ENCODE data around the gene CST8.

The CST8 gene

DNA sequence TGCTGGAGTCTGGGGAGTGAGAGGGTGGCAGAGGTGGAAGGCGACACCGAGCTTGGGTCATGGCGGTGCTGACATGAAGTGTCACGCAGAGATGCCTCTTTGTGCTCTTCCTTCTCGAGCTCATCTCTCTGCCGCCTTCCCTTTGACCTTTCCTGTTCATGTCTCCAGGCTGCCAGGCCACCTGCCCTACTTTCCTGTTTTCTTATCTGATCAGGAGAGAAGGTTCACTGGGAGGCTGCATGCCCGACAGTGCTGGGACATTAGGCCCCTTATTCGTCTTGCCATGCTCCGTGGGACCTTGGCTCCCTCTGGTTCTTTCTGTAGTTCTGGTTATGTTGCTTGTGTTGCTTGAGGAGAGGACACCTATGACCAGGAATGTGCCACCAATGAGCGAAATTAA is 33.2 kb downstream of the CST8 start:
- no peak for DNase-seq (ENCODE audit: low spot score)

DNA sequence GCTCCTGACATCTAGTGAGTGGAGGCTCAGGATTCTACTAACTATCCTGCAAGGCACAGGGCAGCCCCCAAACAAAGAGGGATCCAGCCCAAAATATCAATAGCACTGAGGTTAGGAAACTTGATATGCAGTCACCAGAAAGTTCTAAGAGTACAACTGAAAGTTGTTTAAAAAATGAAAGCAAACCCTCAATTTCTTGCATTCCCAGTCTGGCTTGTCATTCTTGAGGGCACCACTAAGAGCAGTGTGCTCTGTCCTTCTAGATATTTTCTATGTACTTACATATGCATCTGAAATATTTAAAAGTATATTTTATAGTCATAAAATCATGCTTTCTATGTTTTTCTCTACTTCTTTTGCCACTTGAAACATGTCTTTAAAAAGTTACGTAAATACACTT is 35.9 kb downstream of the CST8 start:
- no peak for DNase-seq (ENCODE audit: low spot score)

DNA sequence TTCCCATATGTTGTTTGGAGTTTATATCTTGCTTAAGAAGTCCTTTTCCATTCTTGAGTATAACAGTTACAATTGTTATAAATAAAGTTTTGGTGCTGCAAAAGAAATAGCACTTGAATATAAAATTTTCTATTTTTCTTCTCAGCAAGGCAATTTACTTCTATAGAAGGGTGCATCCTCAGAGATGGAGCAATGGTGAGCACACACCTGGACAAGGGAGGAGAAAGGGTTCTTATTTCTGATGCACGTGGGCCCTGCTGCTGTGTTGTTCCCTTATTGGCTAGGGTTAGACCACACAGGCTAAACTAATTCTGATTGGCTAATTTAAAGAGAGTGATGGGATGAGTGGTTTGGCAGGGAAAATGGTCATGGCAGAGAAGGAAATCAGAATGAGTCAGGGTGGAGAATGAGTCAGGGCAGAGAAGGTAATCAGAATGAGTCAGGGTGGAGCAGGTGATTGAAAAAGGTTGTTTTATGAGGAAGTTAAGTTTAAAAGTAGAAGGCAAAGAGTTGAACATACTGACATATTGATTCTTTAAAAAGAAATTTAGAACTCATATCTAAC is 38.0 kb downstream of the CST8 start:
- no peak for DNase-seq (ENCODE audit: low spot score)

DNA sequence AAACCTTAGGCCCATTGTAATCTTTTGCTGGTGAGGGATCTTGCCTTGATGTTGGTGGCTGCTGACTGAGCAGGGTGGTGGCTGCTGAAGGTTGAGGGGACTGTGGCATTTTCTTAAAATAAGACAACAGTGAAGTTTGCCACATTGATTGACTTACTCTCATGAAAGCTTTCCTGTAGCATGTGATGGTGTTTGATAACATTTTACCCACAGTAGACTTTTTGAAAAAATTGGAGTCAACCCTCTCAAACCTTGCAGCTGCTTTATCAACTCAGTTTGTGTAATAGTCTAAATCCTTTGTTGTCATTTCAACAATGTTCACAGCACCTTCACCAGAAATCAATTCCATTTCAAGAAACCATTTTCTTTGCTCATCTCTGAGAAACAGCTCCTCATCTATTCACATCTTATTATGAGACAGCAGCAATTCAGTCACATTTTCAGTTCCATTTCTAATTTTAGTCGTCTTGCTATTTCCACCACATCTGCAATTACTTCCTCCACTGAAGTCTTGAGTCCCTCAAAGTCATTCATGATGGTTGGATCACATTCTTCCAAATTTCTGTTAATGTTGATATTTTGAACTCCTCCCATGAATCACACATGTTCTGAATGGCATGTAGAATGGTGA is 40.1 kb downstream of the CST8 start:
- no peak for DNase-seq (ENCODE audit: low spot score)

DNA sequence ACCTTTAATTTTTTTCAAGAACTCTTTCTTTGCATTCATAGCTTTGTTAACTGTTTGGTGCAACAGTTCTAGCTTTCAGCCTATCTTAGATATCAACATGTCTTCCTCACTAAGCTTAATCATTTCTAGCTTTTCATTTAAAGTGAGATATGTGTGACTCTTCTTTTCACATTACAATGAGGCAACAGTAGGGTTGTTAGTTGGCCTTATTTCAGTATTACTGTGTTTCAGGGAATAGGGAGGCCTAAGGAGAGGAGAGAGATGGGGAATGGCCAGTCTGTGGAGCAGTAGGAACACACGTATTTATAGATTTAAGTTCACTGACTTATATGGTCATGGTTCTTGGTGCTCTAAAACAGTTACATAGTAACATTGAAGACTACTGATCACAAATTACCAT is 41.6 kb downstream of the CST8 start:
- DNase-seq (ENCODE audit: low spot score), result no peak

DNA sequence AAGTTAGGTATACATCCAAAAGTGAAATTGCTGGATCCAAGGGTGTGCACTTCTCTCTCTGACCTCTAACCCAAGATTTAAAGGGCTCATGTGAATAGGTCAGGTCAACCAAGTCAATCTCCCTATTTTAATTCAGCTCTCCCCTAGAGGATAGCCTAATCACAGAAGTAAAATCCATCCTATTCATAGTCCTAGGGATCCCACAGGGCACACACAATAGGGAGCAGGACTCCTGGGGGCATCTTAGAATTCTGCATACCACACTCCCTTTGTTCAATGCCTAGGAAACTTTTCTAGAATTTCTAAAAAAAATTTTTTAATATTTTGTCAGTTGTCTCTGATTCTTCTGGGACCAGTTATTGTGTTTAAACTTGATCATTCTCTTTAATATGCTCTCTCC is 42.2 kb downstream of the CST8 start:
- DNase-seq (ENCODE audit: low spot score), result no peak

DNA sequence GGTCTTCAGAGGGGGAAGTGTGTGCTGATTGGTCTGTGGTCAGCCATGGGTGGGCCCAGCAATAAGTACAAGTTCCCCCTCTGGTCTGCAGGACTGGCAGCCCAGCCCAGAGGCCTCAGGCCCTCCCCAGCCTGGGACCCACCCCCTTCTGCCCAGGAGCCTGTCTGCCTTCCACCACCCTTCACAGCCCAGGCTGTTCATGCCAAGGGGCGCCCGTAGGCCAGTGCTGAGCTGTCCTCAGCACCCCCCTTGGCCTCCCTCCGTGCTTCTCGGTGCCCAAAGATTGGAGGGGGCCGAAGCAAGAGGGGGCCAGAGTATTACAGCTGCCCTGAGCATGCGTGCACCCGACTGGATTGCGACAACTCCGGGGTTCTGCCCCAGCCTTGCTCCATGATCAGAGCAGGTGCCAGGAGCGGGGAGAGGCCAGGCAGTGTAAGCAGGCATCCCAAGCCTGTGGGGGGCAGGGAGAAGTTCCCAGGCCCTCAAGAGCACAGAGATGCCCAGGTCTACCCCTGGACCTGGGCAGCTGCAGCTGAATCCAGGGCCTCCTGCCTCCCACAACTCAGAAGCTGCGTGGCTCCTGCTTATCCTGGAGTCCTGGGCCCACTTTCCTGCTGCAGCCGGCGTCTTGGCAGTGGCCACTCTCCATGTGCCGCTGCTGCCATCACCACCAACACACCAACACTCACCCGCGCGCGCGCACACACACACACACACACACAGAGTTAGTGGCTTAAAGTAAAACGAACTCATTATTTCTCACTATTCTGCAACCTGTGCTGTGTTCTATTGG is 44.1 kb downstream of the CST8 start:
- DNase-seq (ENCODE audit: low spot score), result no peak

DNA sequence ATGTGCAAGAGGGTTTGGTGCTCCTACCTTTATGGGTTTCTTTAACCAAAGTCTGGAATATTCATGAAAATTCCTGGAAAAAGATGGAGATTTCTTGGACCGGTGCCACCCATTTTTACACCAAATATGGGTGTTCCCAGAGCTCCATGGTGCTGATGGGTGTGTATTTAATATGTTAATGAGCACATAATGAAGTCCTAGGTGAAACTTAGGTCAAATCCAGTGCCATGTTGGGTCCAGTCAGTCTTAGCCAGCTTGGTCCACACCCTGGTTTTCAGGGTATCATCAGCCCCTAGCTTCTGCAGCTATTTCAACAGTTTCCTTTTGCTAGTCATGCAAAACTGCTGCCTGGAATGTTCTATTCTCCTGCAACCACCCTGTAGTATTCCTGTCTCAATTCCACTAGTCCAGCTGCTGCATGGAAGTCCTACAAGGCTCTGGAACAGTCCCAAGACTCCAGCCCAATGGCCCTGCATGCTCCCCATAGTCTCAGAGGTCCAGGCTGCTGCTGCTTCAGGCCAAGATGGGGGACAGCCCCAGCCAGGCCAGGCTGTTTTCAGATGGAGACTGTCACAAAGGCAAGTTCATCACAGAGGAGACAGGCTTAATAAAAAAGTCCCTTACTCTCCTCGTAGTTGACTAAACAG is 45.5 kb downstream of the CST8 start:
- DNase-seq (ENCODE audit: low spot score), result no peak

DNA sequence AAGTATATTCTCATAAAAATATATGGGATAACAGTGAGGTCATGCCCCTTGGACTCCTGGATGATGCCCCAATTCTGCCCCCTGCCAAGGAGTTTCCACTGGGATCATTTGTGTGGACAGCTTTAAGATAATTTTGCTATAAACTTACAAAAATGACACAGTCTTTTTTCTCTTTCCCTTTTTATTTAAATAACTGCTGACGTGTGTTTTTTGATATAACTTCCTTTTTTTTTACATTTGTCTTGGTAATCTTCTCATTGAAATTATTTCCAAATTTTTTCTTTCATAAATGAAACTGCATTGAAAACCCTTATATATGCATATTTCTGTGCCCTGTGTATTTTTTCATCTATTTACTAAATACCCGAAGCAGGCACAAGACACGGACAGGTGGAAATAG is 46.1 kb downstream of the CST8 start:
- no peak for DNase-seq (ENCODE audit: low spot score)

DNA sequence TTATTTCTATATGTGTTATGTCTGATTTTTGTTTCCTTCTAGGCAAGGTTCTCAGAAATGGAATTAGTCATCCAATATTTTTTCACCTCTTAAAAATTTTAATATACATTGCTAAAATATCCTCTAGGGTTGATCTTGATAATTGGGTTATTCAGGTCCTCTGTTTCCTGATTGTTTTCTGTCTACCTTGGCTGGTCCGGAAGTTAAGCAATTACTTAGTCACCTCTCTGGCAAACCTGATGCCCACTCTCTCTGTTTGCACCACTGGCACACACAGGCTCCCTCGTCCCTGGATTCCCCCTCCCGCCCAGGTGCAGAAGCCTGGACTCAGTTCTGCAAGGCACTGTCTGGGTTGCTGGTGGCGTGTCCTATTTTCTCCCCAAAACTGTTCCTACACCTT is 49.7 kb downstream of the CST8 start:
- no peak for DNase-seq (ENCODE audit: low spot score)

DNA sequence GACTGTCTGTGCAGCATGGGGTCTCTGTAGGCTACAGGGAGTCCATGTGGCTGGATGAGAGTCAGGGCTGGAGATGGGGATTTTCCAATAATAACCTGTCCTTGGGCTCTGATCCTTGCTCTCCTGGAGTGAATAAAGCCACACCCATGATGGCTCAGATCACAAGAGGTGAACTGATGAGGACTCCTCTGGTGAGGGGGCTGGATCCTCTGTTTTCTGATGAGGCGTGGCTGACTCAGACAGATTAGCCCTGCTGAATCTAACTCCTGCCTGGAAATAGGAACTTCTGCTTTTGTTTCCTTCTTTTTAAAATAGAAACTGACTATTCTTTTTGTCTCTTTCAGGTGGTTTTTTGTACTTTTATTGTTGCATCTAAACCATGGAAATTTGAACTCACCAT is 50.4 kb downstream of the CST8 start:
- peak; percentile 1 for DNase-seq (ENCODE audit: low spot score)

DNA sequence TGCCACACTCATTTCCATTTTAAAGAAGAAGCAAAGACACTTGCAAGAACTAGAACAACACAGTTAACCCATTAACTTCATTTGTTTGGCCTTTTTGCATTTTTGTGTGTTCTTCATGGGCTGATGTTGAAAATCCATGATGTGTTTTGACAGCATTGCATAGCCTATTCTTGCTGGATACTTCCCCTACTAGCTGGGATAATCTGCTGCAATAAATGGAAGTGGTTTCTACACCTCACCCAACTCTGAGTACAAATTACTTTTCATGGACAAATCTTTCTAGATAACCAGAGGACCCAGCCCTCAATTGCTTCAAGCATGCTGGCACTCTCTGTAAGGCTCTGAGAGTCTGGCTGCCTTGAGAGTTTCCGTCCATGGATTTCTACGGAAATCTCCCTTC is 50.9 kb downstream of the CST8 start:
- DNase-seq (ENCODE audit: low spot score), result no peak

DNA sequence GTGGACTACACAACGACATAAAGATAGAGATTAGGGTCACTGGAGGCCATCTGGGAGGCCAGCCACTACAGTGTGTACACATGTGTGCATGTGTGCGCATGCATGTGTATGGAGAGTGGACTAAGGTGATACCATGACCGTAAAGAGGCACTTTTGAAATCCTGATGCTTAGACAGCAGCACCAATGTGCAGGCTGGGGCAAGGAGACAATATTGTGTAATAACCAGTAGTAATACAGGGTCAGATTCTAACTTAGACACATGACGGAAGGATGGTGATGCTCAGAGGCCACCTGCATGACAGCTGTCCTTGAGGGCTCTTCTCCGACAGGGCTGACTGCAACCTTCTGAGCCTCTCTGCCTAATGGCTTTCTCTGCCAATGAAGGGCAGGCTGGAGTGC is 51.9 kb downstream of the CST8 start:
- DNase-seq (ENCODE audit: low spot score), result no peak

DNA sequence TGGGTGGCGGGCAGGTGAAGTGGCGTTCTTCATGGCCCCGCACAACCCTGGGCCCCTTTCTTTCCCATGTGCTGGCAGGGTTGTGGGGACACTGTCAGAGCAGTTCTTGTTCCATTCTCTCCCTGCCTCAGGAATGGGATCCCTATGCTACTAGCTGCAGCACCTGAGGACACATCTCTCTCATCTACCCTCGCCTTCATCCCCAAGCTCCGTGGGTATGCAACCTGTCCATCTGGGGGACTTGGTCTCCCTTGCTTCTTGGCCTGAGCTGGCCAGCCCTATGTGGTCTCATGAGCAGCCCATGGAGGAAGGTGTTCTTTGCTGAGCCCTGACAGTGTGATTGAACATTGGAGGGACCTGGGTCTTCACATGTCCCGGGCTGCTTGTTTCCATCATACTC is 53.2 kb downstream of the CST8 start:
- DNase-seq (ENCODE audit: low spot score), result no peak
